Spleen (tissue), 11 donors: ENCODE data around the gene IRGQ. TPM values are rescaled to one million over a fixed set of nuclear protein-coding genes. Genes with fewer than 3 reads are reported as not detected.
"Not testable (repeated sequence)": the region's sequence is repeated elsewhere in the genome, so short reads cannot be mapped to it uniquely, and the experiment has no call there.

Experiments used
- DNase-seq: peaks from one replicate; pipeline ENCODE4 v3.0.0-alpha.2; 2020
- H3K27ac ChIP-seq, 8 donors: fragments of 200-600 bp; sonication (generic) in 7 of 8; 1 replicate in 4 of 8; 2 replicates in 4 of 8; pipeline versions ENCODE4 v1.5.0 to v1.8.0; 2016 to 2021; ENCODE audit warnings: inconsistent platforms in 4 of 8, mild to moderate bottlenecking in 4 of 8, moderate library complexity in 1 of 8
- H3K27me3 ChIP-seq, 7 donors: fragments of 200-600 bp; sonication (generic) in 6 of 7; replicated peaks in 1 of 7; 1 replicate in 4 of 7; 2 replicates in 3 of 7; pipeline versions ENCODE4 v1.5.0 to v1.8.0; 2016 to 2021; ENCODE audit warnings: inconsistent platforms in 3 of 7, mild to moderate bottlenecking in 1 of 7
- H3K36me3 ChIP-seq, 6 donors: fragments of 200-600 bp; sonication (generic) in 5 of 6; 1 replicate in 4 of 6; 2 replicates in 2 of 6; pipeline versions ENCODE4 v1.5.0 to v1.8.0; 2016 to 2021; ENCODE audit warnings: inconsistent platforms in 2 of 6
- H3K4me1 ChIP-seq, 6 donors: fragments of 200-600 bp; sonication (generic) in 5 of 6; 1 replicate in 3 of 6; 2 replicates in 3 of 6; pipeline versions ENCODE4 v1.5.0 to v1.8.0; 2016 to 2021; ENCODE audit warnings: inconsistent platforms in 3 of 6
- H3K4me3 ChIP-seq, 8 donors: fragments of 200-600 bp; sonication (generic) in 7 of 8; 1 replicate in 4 of 8; 2 replicates in 4 of 8; pipeline versions ENCODE4 v1.5.0 to v1.8.0; 2016 to 2021; ENCODE audit warnings: inconsistent platforms in 4 of 8, mild to moderate bottlenecking in 4 of 8, moderate library complexity in 2 of 8
- H3K9me3 ChIP-seq, 8 donors: fragments of 200-600 bp; sonication (generic) in 7 of 8; 1 replicate in 4 of 8; 2 replicates in 4 of 8; pipeline versions ENCODE4 v1.5.0 to v1.8.0; 2016 to 2021; ENCODE audit warnings: inconsistent platforms in 4 of 8
- CTCF ChIP-seq, 11 experiments: fragments of 200-600 bp in 7 of 11; fragments of 450-650 bp in 4 of 11; sonication (generic) in 4 of 11; IDR thresholded peaks in 8 of 11; conservative IDR thresholded peaks in 3 of 11; 1 replicate in 7 of 11; 2 replicates in 4 of 11; pipeline versions ENCODE4 v1.4.0 to v1.8.0; 2016 to 2021; ENCODE audit warnings: antibody characterized with exemption in 11 of 11, inconsistent platforms in 4 of 11, mild to moderate bottlenecking in 1 of 11
- POLR2A ChIP-seq, 3 donors: fragments of 450-650 bp; IDR thresholded peaks; one replicate each; pipeline ENCODE4 v1.5.1; 2017; ENCODE audit warnings: antibody characterized with exemption in 3 of 3, mild to moderate bottlenecking in 1 of 3
- POLR2AphosphoS5 ChIP-seq, 3 donors: sonication (generic); formaldehyde crosslinking; IDR thresholded peaks; one replicate each; pipeline ENCODE4 v1.5.1; 2017; ENCODE audit warnings: antibody characterized with exemption in 3 of 3
- WGBS, 5 donors: extraction: QIAGEN DNeasy Blood & Tissue Kit in 3 of 5; methylation state at CpG; one replicate each; pipeline versions ENCODE4 v1.1.5 to v1.1.7; 2013 to 2018; 5-methylcytosine and 5-hydroxymethylcytosine counted together
- intact Hi-C: fragments of 100-400 bp; cut with DNase I; formaldehyde crosslinking; loops from one replicate; pipeline ENCODE4 v1.15.0; 2023; ENCODE audit warnings: low total_unique reads
- polyA plus RNA-seq, 3 donors: library from polyadenylated mRNA; stranded (reverse); fragments of 200-250 nt; gene quantifications; one replicate each; pipeline ENCODE4 v1.2.1, GENCODE V29; 2013
- total RNA-seq, 7 donors: library from RNA; depleted of rRNA in 3 of 7; stranded (reverse); fragments of >200 nt in 3 of 7; fragmentation: NEBNext Ultra II Directional in 4 of 7; extraction: Animal tissue kit (Norgen Biotek cat#: 25700) in 4 of 7; gene quantifications; one replicate each; pipeline versions ENCODE4 v1.1.0 to v1.2.1, GENCODE V29; 2016 to 2021
- donor health status: healthy with polysubstance abuse.
- donor health status: DM: no; HTN: no; CAD: no; lungs with moderate emphysema.
- donor health status: DM: no; HTN: no; CAD: no.
- donor health status: Bipolar disorder and iron deficiency.
- donor health status: healthy.
- donor health status: DM: no; HTN: no; CAD: no.
- donor health status: DM: yes; HTN: yes; CAD: no.

The IRGQ gene
- total and polyA plus RNA-seq, 10 donors: 3.1 to 25.9 (median 17.6) TPM

GRCh38 chr19:43638995-43639518, 43.1 kb upstream of the IRGQ start:
- 13 to 19% (median 15%) methylated on average over 10 to 18 of the region's 18 CpGs for WGBS, 5 donors
- Histone ChIP-seq H3K27ac (no peak overlapping the region), H3K27me3 (peaks cover 0 to 76% (median 9%) of the 10 kb centered on the region in 7 donors), H3K4me1 (peaks cover 0 to 31% (median 16%) of the 10 kb centered on the region in 6 donors), H3K36me3 (no peaks in the 10 kb centered on the region), H3K4me3 (peak overlapping the region in 4 of 8 donors; percentile 25 to 79 (median 46)), H3K9me3 (no peaks in the 10 kb centered on the region)
- DNase-seq: no peak
- intact Hi-C loops: no loop called here
- TF ChIP-seq POLR2AphosphoS5 (IDR thresholded peaks at IDR 0.05) (no peak), CTCF (IDR thresholded peaks at IDR 0.05 in 8 of 11, conservative IDR thresholded peaks at IDR 0.05 in 3 of 11) (no peak), POLR2A (IDR thresholded peaks at IDR 0.05) (no peak)

DNA sequence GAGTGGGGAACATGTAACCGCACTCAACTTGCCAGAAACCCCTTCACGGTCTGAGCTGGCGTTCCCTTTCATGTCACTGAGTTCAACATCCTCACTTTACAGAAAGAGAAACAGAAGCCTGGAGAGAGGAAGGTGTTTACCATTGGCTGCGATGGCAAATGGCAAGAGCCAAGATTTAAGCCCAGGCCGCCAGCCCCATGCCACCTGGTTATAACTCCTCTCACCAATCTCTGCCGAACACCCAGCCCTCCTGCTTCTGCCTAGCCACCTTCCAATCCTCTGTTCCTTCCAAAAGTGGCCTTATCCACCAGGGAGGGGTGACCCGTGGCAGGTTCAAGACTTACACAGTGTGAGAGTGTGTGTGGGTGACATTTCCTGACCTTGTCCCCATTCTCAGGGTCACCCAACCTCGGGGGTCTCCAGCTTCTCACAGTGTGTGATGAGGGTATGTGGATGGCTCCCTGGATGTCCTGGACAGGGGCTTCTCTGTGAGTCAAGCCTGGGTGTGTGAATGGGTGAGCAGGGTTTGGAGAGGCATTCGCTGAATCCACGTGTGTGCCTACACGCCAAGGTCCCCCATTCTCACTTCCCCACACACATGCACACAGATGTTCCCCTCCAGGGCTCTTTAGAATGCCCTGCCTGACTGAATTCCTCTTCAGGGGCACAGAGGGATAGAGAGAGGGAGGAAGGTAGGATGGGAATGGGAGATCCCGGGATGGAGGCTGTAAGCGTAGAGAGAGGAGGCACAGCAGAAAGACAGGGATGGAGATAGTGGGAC, 42.5 kb upstream of the IRGQ start:
- Histone ChIP-seq H3K27ac (no peak overlapping the region), H3K9me3 (no peaks in the 10 kb centered on the region), H3K36me3 (no peaks in the 10 kb centered on the region), H3K27me3 (peaks cover 0 to 77% (median 9%) of the 10 kb centered on the region in 7 donors), H3K4me3 (no peak overlapping the region), H3K4me1 (peaks cover 0 to 31% (median 16%) of the 10 kb centered on the region in 6 donors)
- 68 to 75% (median 72%) methylated on average over 13 of the region's 13 CpGs for WGBS, 5 donors
- intact Hi-C loops: no loop called here
- DNase-seq: no peak
- TF ChIP-seq CTCF (IDR thresholded peaks at IDR 0.05 in 8 of 11, conservative IDR thresholded peaks at IDR 0.05 in 3 of 11): no peak
- no peak for TF ChIP-seq POLR2A (IDR thresholded peaks at IDR 0.05)
- TF ChIP-seq POLR2AphosphoS5 (IDR thresholded peaks at IDR 0.05): no peak

DNA sequence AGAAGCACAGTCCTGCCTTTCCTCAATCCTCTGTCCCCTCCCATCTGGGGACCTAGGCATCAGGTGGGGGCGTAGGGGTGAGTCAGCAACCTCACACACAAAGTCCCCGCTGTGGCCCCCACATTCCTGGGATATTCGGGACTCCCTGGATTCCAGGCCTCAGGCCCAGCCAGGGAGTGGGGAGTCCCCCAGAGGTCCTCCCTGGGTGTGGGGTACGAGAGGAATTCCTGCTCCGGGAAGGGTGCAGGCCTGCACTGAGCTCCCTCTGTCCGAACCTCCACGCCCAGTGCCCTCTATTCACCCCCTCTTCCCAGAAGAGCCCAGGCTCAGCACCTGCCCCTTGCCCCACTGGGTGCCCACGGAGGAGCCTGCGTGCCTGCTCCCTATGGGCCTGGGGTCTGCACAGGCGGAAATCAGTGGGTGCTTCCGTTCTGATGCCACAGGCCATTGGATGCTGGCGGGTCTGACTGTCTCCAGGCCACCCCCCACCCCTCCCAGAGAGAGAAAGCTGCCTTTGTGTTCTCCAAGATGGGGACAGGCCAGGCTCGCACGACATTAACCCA, 40.3 kb upstream of the IRGQ start:
- Histone ChIP-seq H3K9me3 (no peaks in the 10 kb centered on the region), H3K4me3 (no peak overlapping the region), H3K27ac (no peak overlapping the region), H3K27me3 (peaks cover 0 to 70% (median 9%) of the 10 kb centered on the region in 7 donors), H3K36me3 (no peaks in the 10 kb centered on the region), H3K4me1 (peaks cover 0 to 31% (median 16%) of the 10 kb centered on the region in 6 donors)
- no peak for DNase-seq
- WGBS, 5 donors: 82 to 93% (median 90%) methylated on average over 7 to 14 of the region's 14 CpGs
- intact Hi-C loops: no loop called here
- TF ChIP-seq POLR2AphosphoS5 (IDR thresholded peaks at IDR 0.05) (no peak), CTCF (IDR thresholded peaks at IDR 0.05 in 8 of 11, conservative IDR thresholded peaks at IDR 0.05 in 3 of 11) (no peak), POLR2A (IDR thresholded peaks at IDR 0.05) (no peak)

- H3K9me3 ChIP-seq, H3K36me3 ChIP-seq, H3K4me3 ChIP-seq, intact Hi-C loops, DNase-seq, H3K27ac ChIP-seq: not testable (repeated sequence)
- 59 to 75% (median 63%) methylated on average over 2 of the region's 2 CpGs for WGBS, 5 donors
- peaks cover 0 to 63% (median 8%) of the 10 kb centered on the region in 7 donors for H3K27me3 ChIP-seq
- peaks cover 0 to 28% (median 15%) of the 10 kb centered on the region in 6 donors for H3K4me1 ChIP-seq
Observed at GRCh38 chr19:43635561-43635940, 39.6 kb upstream of the IRGQ start.
